ENCODE measurements around the gene LPAR1. TPM values are rescaled to one million over a fixed set of nuclear protein-coding genes. Genes with fewer than 3 reads are reported as not detected.

LPAR1 gene
- total and polyA plus RNA-seq, 2 of the 8 experiments (the other 6 are each of a cell fraction or from before 2014, with no cell fraction given): 3.4 to 5.1 TPM

- no peaks in the 10 kb centered on the region for H3K79me2 ChIP-seq (ENCODE audit: control insufficient read depth in 1 of 2, insufficient read depth in 2 of 2, low read length in 2 of 2)
Measured at GRCh38 chr9:111036946-111037345, 1.3 kb downstream of the LPAR1 start.

More at GRCh38 chr9:111036946-111037345, 1.3 kb downstream of the LPAR1 start:
- H3K56ac ChIP-seq (replicated peaks; ENCODE audit: insufficient read length, low read depth, low read length): no peak overlapping the region
- FAIRE-seq (no peak), DNase-seq (ENCODE audit: low read depth in 1 of 2, low spot score in 2 of 2) (no peak)
- no peaks in the 10 kb centered on the region for H4K20me1 ChIP-seq (replicated peaks in 1 of 2; ENCODE audit: control insufficient read depth in 1 of 2, insufficient read depth in 2 of 2, low read length in 2 of 2)
- H3K79me1 ChIP-seq (ENCODE audit: low read depth, low read length): no peaks in the 10 kb centered on the region
- no peak overlapping the region for H2BK12ac ChIP-seq (ENCODE audit: low read depth, low read length)
- ChIA-PET CTCF (ENCODE audit: partially characterized antibody) (interaction anchor here (0.9 to 2.8 kb wide), 9 partner anchors 10 to 311 kb away, joined by 3 to 10 read pairs (median 5); no protein-coding TSS in a partner anchor), POLR2A (ENCODE audit: partially characterized antibody) (interaction anchor here (0.6 to 1.1 kb wide), 2 partner anchors 68 to 322 kb away, joined by 3 read pairs; no protein-coding TSS in a partner anchor)
- TF ChIP-seq CTCF (IDR thresholded peaks at IDR 0.05; ENCODE audit: control extremely low read depth in 1 of 3, insufficient read depth in 1 of 3, low read depth in 1 of 3, low read length in 3 of 3): no peak
- no peak for TF ChIP-seq NRF1 (IDR thresholded peaks at IDR 0.05; ENCODE audit: low read depth, low read length)
- TF ChIP-seq CTBP2 (IDR thresholded peaks at IDR 0.05; ENCODE audit: borderline replicate concordance, insufficient read depth, insufficient read length, low read length): no peak
- no peak overlapping the region for H2AK5ac ChIP-seq (ENCODE audit: low read depth, low read length)
- H3K4me2 ChIP-seq (ENCODE audit: insufficient read depth in 1 of 2, low read depth in 2 of 2, low read length in 2 of 2): peak overlapping the region; percentile 91 to 92
- H2BK120ac ChIP-seq (replicated peaks; ENCODE audit: low read depth, low read length): no peak overlapping the region
- 0 out of 2 replicates have a peak overlapping the region, but pooled peaks have one; percentile 9 for H3K18ac ChIP-seq (ENCODE audit: extremely low read depth, low read length)
- H2BK20ac ChIP-seq (ENCODE audit: low read length): no peak overlapping the region
- H3K14ac ChIP-seq (ENCODE audit: insufficient read length): no peak overlapping the region
- H2BK15ac ChIP-seq (ENCODE audit: low read length): no peak overlapping the region
- H3K9me3 ChIP-seq (ENCODE audit: insufficient read depth in 2 of 2, low read depth in 1 of 2, low read length in 1 of 2): no peaks in the 10 kb centered on the region
- H3K4me3 ChIP-seq (ENCODE audit: extremely low read depth in 1 of 4, insufficient read depth in 2 of 4, low read depth in 3 of 4, low read length in 4 of 4): peak overlapping the region; percentile 60 to 79 (median 66)
- H3K27ac ChIP-seq (ENCODE audit: low read depth, low read length): no peak overlapping the region
- H3K27me3 ChIP-seq (replicated peaks in 1 of 4; ENCODE audit: control insufficient read depth in 3 of 4, extremely low read depth in 1 of 4, insufficient read depth in 3 of 4, low read length in 3 of 4): peaks cover 3 to 18% (median 12%) of the 10 kb centered on the region in 4 experiments
- H3K4ac ChIP-seq (replicated peaks; ENCODE audit: insufficient read length, low read depth, low read length): no peak overlapping the region
- H3K36me3 ChIP-seq (ENCODE audit: control insufficient read depth in 2 of 4, insufficient read depth in 4 of 4, low read length in 3 of 4): no peaks in the 10 kb centered on the region
- no peak overlapping the region for H4K5ac ChIP-seq (ENCODE audit: insufficient read length, low read depth, low read length)
- H3K4me1 ChIP-seq (replicated peaks in 1 of 4; ENCODE audit: control insufficient read depth in 3 of 4, insufficient read depth in 4 of 4, low read length in 3 of 4): peaks cover 0 to 7% (median under 1%) of the 10 kb centered on the region in 4 experiments; a peak in 2 of 7 replicates
- H4K91ac ChIP-seq (replicated peaks; ENCODE audit: insufficient read length, low read length): no peak overlapping the region
- H3K23me2 ChIP-seq (ENCODE audit: low read depth, low read length): peaks cover 15% of the 10 kb centered on the region; the same call in 1 of the 2 replicates
- H2BK5ac ChIP-seq (ENCODE audit: low read depth, low read length): no peak overlapping the region
- no peak overlapping the region for H2AFZ ChIP-seq (ENCODE audit: low read length)
- 20% methylated on average over 8 of the region's 8 CpGs; no CpG with 5 or more reads in 1 of the 2 experiments for WGBS, 2 experiments (ENCODE audit: extremely low coverage in 1 of 2, insufficient coverage in 1 of 2, insufficient read length in 1 of 2, insufficient replicate concordance in 2 of 2, low coverage in 1 of 2, low lambda C conversion rate in 2 of 2, missing lambda C conversion rate in 1 of 2)
- H3K9ac ChIP-seq (replicated peaks in 1 of 4; ENCODE audit: extremely low read depth in 1 of 4, low read depth in 3 of 4, low read length in 3 of 4): no peak overlapping the region
- no peak overlapping the region for H3K23ac ChIP-seq (ENCODE audit: insufficient read length)
- H4K8ac ChIP-seq (ENCODE audit: extremely low read depth, insufficient read depth, low read length): no peak overlapping the region
